ENCODE data around the gene CH25H.

Gene CH25H

GRCh38 chr10:89228962-89229361, 21.8 kb upstream of the CH25H start:
- DNase-seq (ENCODE audit: low read depth in 3 of 3) = no peak

- no peak for DNase-seq (ENCODE audit: low read depth in 3 of 3)
Observed at GRCh38 chr10:89228146-89228545, 21.0 kb upstream of the CH25H start.

GRCh38 chr10:89226891-89227290, 19.8 kb upstream of the CH25H start:
- no peak for DNase-seq (ENCODE audit: low read depth in 3 of 3)

- no peak for DNase-seq (ENCODE audit: low read depth in 3 of 3)
Observed at GRCh38 chr10:89224739-89225443, 17.8 kb upstream of the CH25H start.

GRCh38 chr10:89221919-89222318, 14.8 kb upstream of the CH25H start:
- no peak for DNase-seq (ENCODE audit: low read depth in 3 of 3)

- no peak for DNase-seq (ENCODE audit: low read depth in 3 of 3)
Observed at GRCh38 chr10:89219513-89220218, 12.5 kb upstream of the CH25H start.

GRCh38 chr10:89217057-89217990, 10.2 kb upstream of the CH25H start:
- DNase-seq (ENCODE audit: low read depth in 3 of 3) = peak; percentile 34 to 57 (median 44)

- DNase-seq (ENCODE audit: low read depth in 3 of 3) = no peak
Observed at GRCh38 chr10:89216056-89216455, 8.9 kb upstream of the CH25H start.

- DNase-seq (ENCODE audit: low read depth in 3 of 3) = no peak
Observed at GRCh38 chr10:89215511-89215910, 8.4 kb upstream of the CH25H start.

GRCh38 chr10:89214566-89215165, 7.5 kb upstream of the CH25H start:
- DNase-seq (ENCODE audit: low read depth in 3 of 3) = no peak

GRCh38 chr10:89213191-89213808, 6.2 kb upstream of the CH25H start:
- no peak for DNase-seq (ENCODE audit: low read depth in 3 of 3)

GRCh38 chr10:89210794-89211425, 3.8 kb upstream of the CH25H start:
- DNase-seq (ENCODE audit: low read depth in 3 of 3) = no peak

GRCh38 chr10:89209718-89210117, 2.6 kb upstream of the CH25H start:
- no peak for DNase-seq (ENCODE audit: low read depth in 3 of 3)

GRCh38 chr10:89207801-89208551, 859 bp upstream of the CH25H start:
- no peak for DNase-seq (ENCODE audit: low read depth in 3 of 3)

GRCh38 chr10:89206402-89207180, 526 bp downstream of the CH25H start:
- peak in 1 of 3 experiments; percentile 18 for DNase-seq (ENCODE audit: low read depth in 3 of 3)

GRCh38 chr10:89204621-89205185, 2.4 kb downstream of the CH25H start:
- no peak for DNase-seq (ENCODE audit: low read depth in 3 of 3)

- no peak for DNase-seq (ENCODE audit: low read depth in 3 of 3)
Observed at GRCh38 chr10:89203237-89203636, 3.9 kb downstream of the CH25H start.

- DNase-seq (ENCODE audit: low read depth in 3 of 3) = no peak
Observed at GRCh38 chr10:89202033-89202425, 5.1 kb downstream of the CH25H start.

Measured in stimulated activated CD4-positive, alpha-beta T cell treated with anti-CD3 and anti-CD28 coated beads, TNF-alpha, amount 100 ng/mL, for 24 hours (primary cell).